Measurements from ENCODE around the gene RAB34.

RAB34 gene

DNA sequence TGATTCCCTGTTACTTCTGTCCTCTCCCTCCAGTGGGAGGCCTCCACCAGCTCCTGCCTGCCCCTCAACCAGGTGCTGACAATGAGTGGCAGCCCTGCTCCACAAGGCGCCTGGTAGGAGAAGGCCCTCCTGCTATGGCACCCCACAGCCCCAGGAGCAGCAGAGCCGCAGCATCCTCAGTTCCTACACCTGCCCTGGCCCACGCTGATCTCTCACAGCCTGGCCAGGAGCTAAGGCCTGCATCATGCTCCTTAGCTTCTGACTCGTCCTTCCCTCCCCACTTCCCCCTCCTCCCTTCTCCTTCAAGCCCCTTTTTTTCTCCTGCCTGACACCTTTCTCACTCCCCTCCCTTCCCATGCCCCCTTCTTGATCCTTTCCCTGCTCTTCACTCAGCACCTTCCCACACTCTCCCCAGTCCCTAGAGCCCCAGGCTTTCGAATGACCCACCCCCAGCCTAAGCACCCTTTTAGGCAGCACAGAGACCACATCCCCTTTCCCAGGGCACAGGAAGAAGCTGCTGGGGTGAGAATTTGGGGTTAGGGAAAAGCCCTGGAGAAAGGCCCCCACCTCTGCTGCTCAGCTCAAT lies 12.5 kb downstream of the RAB34 start:
- no peak for TF ChIP-seq CTCF (IDR thresholded peaks at IDR 0.05; ENCODE audit: low read depth, low read length, missing control alignments)
- DNase-seq (ENCODE audit: extremely low read depth, low read depth) = no peak

GRCh38 chr17:28704219-28704858 lies 13.3 kb downstream of the RAB34 start:
- no peak for TF ChIP-seq CTCF (IDR thresholded peaks at IDR 0.05; ENCODE audit: low read depth, low read length, missing control alignments)
- no peak for DNase-seq (ENCODE audit: extremely low read depth, low read depth)
- H3K4me3 ChIP-seq (replicated peaks; ENCODE audit: low read depth, low read length) = no peak overlapping the region

More for the DNA sequence above, 12.5 kb downstream of the RAB34 start:
- no peak overlapping the region for H3K4me3 ChIP-seq (replicated peaks; ENCODE audit: low read depth, low read length)

- no peak overlapping the region for H3K4me3 ChIP-seq (replicated peaks; ENCODE audit: low read depth, low read length)
- DNase-seq (ENCODE audit: extremely low read depth, low read depth) = no peak
- TF ChIP-seq CTCF (IDR thresholded peaks at IDR 0.05; ENCODE audit: low read depth, low read length, missing control alignments) = no peak
Measured at GRCh38 chr17:28703552-28704218, 14.0 kb downstream of the RAB34 start.

DNA sequence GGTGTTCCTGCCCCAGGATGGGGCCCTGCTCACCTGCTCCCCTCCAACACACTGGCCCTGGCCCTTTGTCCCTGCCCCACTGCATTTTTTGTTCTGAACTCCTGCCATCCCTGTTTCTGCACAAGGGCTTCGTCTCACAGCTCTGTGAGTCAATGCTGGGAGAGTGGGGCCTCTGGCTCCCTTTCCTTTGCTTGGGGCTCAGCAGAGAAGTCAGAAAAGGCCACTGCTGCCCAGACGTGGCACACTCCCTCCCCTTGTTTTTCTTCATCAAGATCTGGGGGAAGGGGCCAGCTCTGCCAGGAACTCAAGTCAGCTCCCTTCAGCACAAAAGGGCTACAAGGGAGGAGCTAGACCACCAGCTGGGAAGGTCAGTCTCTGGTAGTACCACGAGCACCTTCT lies 14.9 kb downstream of the RAB34 start:
- DNase-seq (ENCODE audit: extremely low read depth, low read depth) = no peak
- no peak overlapping the region for H3K4me3 ChIP-seq (replicated peaks; ENCODE audit: low read depth, low read length)
- no peak for TF ChIP-seq CTCF (IDR thresholded peaks at IDR 0.05; ENCODE audit: low read depth, low read length, missing control alignments)

- DNase-seq (ENCODE audit: extremely low read depth, low read depth) = no peak
- H3K4me3 ChIP-seq (replicated peaks; ENCODE audit: low read depth, low read length) = no peak overlapping the region
- TF ChIP-seq CTCF (IDR thresholded peaks at IDR 0.05; ENCODE audit: low read depth, low read length, missing control alignments) = no peak
Measured at GRCh38 chr17:28702026-28702751, 15.5 kb downstream of the RAB34 start.

DNA sequence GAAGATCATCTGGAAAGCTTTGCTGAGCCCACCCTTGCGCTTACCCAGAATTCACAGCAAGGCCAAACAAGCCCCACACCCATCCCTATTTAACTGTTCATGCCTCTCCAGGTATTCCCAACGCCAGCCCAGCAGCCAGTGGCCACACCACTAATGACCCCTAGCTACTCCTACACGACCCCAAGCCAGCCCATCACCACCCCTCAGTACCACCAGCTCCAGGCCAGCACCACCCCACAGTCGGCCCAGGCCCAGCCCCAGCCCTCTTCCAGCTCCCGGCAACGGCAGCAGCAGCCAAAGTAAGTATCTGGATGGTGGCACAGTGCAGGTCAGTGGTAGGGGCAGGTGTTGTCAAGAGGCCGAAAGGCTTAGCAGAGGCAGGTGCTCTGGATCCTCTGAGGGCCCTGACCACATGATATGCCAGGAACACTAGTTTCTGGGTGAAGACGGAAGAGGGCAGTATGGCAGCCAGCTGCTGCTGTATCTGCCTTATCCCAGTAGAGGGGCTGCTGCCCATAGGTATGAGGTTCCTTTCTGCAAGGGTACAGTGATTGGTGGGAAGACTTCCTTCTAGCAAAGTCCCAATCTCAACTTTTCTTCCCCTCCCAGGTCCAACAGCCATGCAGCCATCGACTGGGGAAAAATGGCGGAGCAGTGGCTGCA lies 16.7 kb downstream of the RAB34 start:
- no peak for TF ChIP-seq CTCF (IDR thresholded peaks at IDR 0.05; ENCODE audit: low read depth, low read length, missing control alignments)
- no peak overlapping the region for H3K4me3 ChIP-seq (replicated peaks; ENCODE audit: low read depth, low read length)
- no peak for DNase-seq (ENCODE audit: extremely low read depth, low read depth)
